GM04503 (cell line): ENCODE results near the gene CCDC197.
A peak's percentile ranks its signal among the peaks of the same experiment; 100 is the strongest.

Experiments
- DNase-seq: peaks from one replicate; pipeline ENCODE4 v3.0.0-alpha.2; 2012; ENCODE audit warnings: low read depth

Gene CCDC197

GRCh38 chr14:93999573-93999972, 2.5 kb downstream of the CCDC197 start:
- DNase-seq, result no peak

DNA sequence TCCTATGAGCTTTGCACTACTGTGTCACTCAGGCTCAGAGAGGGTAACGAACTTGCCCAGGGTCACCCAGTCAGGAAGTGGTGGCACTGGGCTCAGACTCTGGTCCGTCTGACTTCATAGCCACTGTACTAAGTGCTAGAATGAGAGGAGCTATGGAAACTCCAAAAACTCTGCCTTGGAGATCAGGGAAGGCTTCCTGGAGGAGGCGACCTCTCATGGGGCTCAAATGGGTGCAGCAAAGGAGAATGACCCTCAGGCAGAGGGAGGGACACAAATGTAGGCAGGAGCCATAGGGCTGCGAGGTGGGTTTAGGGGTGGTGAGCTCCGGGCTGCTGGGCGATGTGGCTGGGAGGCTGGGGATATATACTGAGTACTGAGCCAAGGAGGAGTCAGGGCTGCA, 3.2 kb downstream of the CCDC197 start:
- DNase-seq, result no peak

DNA sequence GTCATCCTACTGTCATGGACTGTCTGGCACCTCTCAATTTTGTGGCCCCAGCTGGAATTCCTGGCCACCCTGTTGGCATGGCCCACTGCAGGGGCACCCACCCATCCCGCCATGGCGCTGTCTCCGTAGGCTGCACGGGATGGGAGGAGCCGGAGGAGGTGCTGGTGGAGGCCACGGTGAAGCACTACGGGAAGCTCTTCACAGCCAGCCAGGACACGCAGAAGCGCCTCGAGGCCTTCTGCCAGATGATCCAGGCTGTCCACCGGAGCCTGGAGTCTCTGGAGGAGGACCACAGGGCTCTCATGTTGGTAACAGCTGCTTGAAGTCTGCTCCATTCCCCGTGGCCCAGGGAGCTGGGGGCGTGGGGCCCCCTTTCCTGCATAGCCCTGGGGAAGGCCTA, 3.9 kb downstream of the CCDC197 start:
- DNase-seq, result no peak

- DNase-seq, result no peak
These were observed 4.6 kb downstream of the CCDC197 start for GRCh38 chr14:94001501-94002396.

DNA sequence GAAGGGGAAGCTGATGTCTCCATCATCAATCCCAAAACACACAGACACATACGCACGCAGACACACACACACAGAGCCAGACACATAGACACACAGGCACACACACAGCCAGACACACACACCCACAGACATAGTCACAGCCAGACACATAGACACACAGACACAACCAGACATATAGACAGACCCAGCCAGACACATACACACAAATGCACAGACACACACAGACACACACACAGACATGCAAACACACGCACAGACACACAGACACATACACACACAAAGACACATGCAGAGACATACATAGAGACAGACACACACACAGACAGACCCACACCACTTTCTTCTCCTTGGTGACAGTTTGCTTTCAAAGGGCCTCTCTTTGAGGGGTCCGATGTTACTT, 6.3 kb downstream of the CCDC197 start:
- no peak for DNase-seq

- no peak for DNase-seq
These were observed 6.9 kb downstream of the CCDC197 start for GRCh38 chr14:94004015-94004414.

- DNase-seq, result no peak
These were observed 8.4 kb downstream of the CCDC197 start for GRCh38 chr14:94005324-94006073.

DNA sequence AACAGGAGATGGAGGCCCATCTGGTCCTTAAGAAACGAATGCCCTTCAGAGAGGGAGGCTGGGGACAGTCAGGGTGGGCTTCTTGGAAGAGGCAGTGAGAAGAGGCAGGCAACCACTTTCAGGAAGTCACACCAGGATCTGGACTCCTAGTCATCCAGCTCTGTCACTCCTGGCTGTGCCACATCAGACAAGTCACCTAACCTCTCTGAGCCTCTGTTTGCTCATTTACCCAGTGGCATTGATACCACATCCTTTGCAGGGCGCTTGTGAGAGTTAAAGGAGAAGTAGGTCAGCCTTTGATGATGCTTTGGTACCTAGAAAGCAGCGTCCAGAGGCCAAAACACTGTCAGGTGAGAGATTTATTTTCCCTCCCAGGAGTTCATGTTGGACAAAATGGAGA, 11.1 kb downstream of the CCDC197 start:
- DNase-seq, result no peak

DNA sequence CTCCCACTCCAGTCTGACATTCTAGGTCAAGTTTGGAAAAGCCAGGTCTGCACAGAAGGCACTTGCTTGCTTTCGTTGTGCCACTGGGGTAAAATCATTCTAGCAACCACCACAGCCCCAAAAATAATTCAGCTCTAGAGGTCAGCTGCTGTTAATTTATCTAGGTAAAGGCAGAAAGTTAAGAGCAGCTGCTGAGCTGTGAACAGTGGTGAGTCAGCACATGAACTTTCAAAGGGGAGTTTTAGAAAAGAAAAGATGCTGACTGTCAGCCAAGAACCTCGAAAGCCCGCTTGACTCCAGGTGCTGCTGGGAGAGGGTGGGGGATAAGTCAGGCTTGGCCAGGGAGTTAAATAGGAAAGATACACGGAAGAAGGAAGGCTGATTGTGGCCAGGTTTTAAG, 12.7 kb downstream of the CCDC197 start:
- DNase-seq, result no peak

DNA sequence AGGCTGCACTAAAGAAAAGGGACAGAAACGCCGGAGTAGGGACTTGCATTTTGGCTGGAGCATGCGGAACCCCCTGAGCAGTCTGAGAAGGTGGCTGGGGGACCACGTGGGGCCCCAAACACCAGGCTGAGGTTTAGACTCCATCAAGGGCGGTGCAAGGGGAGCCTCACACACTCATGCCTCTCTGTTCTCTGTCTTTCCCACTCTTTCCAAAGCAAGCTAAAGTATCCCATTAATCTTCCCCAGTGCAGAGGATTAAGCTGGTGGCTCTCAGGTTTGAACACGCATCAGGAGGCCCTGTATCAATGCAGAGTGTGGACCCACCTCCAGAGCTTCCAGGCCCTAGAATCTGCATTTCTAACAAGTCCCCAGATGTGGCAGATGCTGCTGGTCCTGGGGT, 13.5 kb downstream of the CCDC197 start:
- no peak for DNase-seq

DNA sequence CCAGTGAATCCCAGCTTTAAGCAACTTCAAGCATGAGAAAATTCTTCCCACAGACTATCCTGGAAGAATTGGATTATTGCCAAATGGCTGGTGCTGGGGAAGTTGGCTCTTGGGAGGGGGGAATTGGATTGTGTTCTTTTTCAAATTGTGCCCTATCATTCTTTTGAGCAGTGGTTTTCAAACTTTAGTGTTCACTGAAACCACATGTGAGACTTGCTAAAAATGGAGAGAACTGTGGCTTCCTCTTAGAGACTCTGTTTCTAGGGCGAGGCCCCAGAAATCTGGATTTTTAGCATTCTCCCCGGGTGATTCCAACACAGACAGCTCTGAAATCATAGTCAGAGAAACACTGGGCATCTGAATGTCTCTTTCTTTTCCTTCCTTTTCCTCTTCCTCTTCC, 14.7 kb downstream of the CCDC197 start:
- DNase-seq, result peak; percentile 29

GRCh38 chr14:94014382-94014781, 17.3 kb downstream of the CCDC197 start:
- no peak for DNase-seq

DNA sequence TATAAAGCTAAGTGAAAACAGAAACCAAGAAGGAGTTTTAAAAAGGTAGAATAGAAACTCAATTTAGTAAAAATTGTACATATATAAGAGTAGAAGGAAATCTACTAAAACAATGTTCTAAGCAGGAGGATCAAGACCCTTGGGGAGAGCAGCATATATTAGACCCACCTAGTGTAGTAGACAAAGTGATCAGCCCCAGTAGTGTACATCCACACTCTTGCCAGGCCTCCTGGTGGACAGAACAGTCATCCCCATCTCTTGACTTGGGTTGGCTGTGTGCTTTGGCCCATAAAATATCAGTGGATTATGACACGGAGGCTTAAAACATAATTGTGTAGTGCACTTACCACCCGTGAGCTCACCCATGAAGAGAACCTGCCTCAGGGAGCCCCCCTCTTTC, 18.1 kb downstream of the CCDC197 start:
- DNase-seq, result no peak

DNA sequence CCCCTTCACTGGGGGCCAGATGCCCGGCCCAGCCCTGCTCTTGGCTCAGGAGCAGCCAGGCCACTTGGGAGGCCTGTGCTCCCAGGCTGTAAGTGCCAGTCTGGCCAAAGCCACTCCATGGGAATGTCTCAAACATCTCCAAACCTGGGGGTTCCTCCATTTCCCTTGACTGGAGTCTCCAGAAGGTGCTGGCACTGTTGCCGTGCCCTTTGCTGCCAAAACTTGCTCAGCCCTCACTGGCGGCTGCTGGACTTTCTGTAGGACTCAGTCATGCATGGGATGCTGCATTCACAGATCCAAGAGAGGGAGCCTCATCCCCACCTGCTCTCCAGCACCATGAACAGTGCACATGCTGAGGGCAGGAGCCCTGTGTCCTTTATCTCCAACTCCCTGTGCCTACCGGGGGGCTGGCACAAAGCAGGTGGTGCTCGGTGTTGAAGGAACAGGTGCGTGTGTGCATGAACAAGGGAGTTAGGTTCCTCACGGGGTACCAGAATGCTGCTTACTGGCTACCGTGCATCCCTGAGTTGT, 19.4 kb downstream of the CCDC197 start:
- DNase-seq, result no peak

DNA sequence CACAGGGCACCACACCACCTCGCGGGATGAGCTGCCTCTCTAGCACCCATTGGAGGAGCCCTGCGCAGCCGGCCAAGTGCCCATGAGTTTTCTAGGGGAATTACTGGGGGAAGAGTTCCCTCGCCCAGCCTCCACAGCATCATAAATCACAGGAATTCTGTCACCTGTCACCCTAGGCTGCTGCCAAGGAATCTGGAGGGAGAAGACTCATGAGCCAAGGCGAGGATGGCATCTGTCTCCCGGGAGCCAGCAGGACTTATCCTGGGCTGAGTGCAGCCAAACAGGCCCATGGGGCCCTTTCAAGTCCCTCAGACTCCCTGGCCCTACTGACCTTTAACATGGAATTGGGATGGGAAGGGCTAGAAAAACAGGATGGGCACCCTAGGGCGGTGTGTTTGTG, 21.2 kb downstream of the CCDC197 start:
- DNase-seq, result no peak

- no peak for DNase-seq
These were observed 22.2 kb downstream of the CCDC197 start for GRCh38 chr14:94019329-94019728.

DNA sequence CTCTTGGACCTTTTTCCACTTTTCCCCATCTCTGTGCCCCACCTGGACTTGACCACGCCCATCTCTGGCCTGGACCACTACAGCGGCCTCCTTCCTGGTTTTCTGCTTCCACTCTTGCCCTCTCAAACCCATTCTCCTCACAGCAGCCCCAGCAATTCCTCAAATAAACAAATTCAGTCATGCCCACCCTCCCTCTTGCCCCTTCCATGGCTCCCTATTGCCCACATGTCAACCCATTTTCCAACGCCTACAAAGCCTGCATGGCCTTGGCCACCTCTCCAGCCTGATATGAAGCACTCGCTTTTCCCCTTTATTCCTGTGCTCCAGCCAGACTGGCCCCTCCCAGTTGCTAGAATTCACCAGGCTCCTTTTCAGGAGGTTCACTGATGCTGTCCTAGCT, 23.2 kb downstream of the CCDC197 start:
- DNase-seq, result no peak

DNA sequence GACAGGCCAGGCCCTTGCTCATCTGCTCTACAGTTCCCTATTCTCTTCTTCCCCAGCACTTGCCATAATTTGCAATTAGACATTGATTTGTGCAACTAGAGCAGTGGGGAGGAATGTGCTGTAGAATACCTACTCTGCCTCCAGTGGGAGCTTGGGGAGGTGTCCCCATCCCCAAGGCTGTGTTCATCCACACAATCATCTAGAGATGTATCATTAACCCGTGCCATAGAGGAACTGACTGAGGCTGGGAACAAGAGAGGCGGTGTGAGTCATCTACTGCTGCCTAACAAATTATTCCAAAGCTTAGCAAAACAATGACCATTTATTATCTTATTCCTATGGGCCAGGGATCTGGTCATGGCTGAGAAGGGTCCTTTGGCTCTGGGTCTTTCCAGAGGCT, 23.9 kb downstream of the CCDC197 start:
- DNase-seq, result no peak

DNA sequence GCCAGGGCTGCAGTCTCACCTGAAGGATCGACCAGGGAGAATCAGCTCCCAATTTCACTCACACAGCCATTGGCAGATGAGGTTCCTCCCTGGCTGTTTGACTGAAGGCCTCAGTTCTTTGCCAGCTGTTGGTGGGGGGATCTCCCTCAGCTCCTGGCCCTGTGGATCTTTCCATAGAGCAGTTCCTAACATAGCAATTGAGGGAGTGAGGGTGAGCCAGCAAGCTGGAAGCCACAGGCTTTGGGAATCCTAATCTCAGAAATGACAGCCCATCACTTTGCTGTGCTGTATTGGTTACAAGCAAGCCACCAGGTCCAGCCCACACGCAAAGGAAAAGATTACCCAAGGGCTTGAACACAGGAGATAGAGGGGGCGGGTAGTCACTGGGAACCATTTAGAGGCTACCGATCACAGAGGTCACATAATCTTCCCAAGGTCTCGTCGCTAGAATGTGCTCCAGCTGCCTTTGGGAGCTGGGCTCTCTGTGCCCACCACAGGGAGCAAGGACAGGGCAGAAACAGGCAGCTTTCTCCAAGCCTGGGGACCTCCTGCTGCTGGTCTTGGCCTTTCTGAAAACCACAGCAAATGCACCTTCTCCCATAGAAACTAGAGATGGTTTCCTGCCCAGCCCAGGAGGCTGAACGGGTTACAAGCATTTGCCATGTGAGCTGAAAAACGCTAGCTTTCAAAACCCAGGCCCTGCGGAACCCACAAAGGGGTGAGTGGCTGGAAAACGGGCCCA, 24.5 kb downstream of the CCDC197 start:
- no peak for DNase-seq

DNA sequence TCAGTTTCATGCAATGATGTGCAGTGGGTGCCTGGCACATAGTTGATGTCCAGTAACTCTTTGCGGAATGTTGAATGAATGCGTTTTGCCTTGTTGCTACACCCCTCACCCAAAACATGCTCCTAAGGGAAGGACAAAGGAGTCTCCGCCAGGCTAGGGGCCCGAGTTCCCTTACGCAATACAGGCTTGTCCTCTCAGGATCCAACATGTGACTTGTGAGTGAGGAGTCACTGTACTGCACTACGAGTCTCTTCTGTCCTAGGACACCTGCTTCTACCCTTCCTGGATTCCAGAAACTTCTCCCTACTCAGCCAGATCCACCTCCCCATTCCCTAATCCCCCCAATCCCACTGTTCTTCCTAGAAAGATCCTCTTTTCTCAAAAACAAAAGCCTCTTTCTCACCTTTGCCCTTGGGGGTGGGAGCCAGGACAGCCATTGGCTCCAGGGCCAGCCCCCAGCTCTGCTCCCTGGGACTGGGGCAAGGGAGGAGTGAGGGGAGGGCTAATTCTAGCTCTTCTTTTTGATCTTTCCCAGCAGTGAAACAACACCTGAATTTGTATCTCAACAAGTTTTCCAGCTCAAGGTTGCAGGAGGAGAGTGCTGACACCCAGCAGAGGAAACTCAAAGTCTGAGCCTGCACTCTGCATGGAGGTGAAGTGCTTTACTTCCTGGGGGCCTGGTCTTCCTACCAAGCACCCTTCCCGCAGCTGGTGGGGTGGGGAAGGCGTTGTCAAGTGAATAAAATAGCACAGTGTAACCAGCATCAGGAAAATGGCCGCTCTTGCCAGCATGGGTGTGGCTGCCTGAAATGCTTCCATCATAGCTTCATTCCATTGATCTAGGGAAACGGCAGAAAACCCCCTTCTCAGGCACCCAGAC, 25.7 kb downstream of the CCDC197 start:
- DNase-seq, result no peak

GRCh38 chr14:94024549-94024948, 27.4 kb downstream of the CCDC197 start:
- no peak for DNase-seq
